ENCODE data around the gene PHAF1. TPM values are rescaled to one million over a fixed set of nuclear protein-coding genes. Genes with fewer than 3 reads are reported as not detected.

Gene PHAF1
- total and polyA plus RNA-seq, 2 of the 8 experiments (the other 6 are each of a cell fraction or from before 2014, with no cell fraction given): 18.6 to 26.4 TPM

- no peak overlapping the region for H2BK12ac ChIP-seq (ENCODE audit: low read depth, low read length)
- no peaks in the 10 kb centered on the region; a peak in 1 of 4 replicates for H3K79me2 ChIP-seq (ENCODE audit: control insufficient read depth in 1 of 2, insufficient read depth in 2 of 2, low read length in 2 of 2)
- no peak overlapping the region for H4K91ac ChIP-seq (replicated peaks; ENCODE audit: insufficient read length, low read length)
- H3K14ac ChIP-seq (ENCODE audit: insufficient read length): no peak overlapping the region
- H3K23me2 ChIP-seq (ENCODE audit: low read depth, low read length): no peaks in the 10 kb centered on the region
- H2AFZ ChIP-seq (ENCODE audit: low read length): no peak overlapping the region
- no peak overlapping the region for H2BK15ac ChIP-seq (ENCODE audit: low read length)
- H3K4ac ChIP-seq (replicated peaks; ENCODE audit: insufficient read length, low read depth, low read length): no peak overlapping the region
- H2BK20ac ChIP-seq (ENCODE audit: low read length): no peak overlapping the region
- TF ChIP-seq RFX5 (IDR thresholded peaks at IDR 0.05; ENCODE audit: borderline replicate concordance, low read depth, low read length): no peak
- TF ChIP-seq BRCA1 (IDR thresholded peaks at IDR 0.05; ENCODE audit: low read depth, low read length): no peak
- TF ChIP-seq CTBP2 (IDR thresholded peaks at IDR 0.05; ENCODE audit: borderline replicate concordance, insufficient read depth, insufficient read length, low read length): no peak
- POLR2A ChIA-PET (ENCODE audit: partially characterized antibody): no interaction called here
- no peaks in the 10 kb centered on the region for H3K79me1 ChIP-seq (ENCODE audit: low read depth, low read length)
- DNase-seq (ENCODE audit: low read depth in 1 of 2, low spot score in 2 of 2): no peak
- H3K23ac ChIP-seq (ENCODE audit: insufficient read length): no peak overlapping the region
- H3K9ac ChIP-seq (replicated peaks in 1 of 4; ENCODE audit: extremely low read depth in 1 of 4, low read depth in 3 of 4, low read length in 3 of 4): no peak overlapping the region
- H3K4me2 ChIP-seq (ENCODE audit: insufficient read depth in 1 of 2, low read depth in 2 of 2, low read length in 2 of 2): no peak overlapping the region
- H3K4me3 ChIP-seq (ENCODE audit: extremely low read depth in 1 of 4, insufficient read depth in 2 of 4, low read depth in 3 of 4, low read length in 4 of 4): no peak overlapping the region
- CTCF ChIA-PET (ENCODE audit: partially characterized antibody): interaction anchor here (0.6 to 1.2 kb wide), 2 partner anchors 33 to 53 kb away, joined by 3 to 4 read pairs; no protein-coding TSS in a partner anchor
- H3K36me3 ChIP-seq (ENCODE audit: control insufficient read depth in 2 of 4, insufficient read depth in 4 of 4, low read length in 3 of 4): peaks cover 0 to 7% (median 2%) of the 10 kb centered on the region in 4 experiments; a peak in 3 of 8 replicates
- no peak overlapping the region for H4K5ac ChIP-seq (ENCODE audit: insufficient read length, low read depth, low read length)
- no peaks in the 10 kb centered on the region for H4K20me1 ChIP-seq (replicated peaks in 1 of 2; ENCODE audit: control insufficient read depth in 1 of 2, insufficient read depth in 2 of 2, low read length in 2 of 2)
- H3K9me3 ChIP-seq (ENCODE audit: insufficient read depth in 2 of 2, low read depth in 1 of 2, low read length in 1 of 2): no peaks in the 10 kb centered on the region
- WGBS, 2 experiments (ENCODE audit: extremely low coverage in 1 of 2, insufficient coverage in 1 of 2, insufficient read length in 1 of 2, insufficient replicate concordance in 2 of 2, low coverage in 1 of 2, low lambda C conversion rate in 2 of 2, missing lambda C conversion rate in 1 of 2): 93% methylated on average over 4 of the region's 4 CpGs; no CpG with 5 or more reads in 1 of the 2 experiments
- no peak overlapping the region for H3K56ac ChIP-seq (replicated peaks; ENCODE audit: insufficient read length, low read depth, low read length)
- FAIRE-seq: no peak
- H2BK5ac ChIP-seq (ENCODE audit: low read depth, low read length): no peak overlapping the region
- no peak overlapping the region for H3K18ac ChIP-seq (ENCODE audit: extremely low read depth, low read length)
- no peaks in the 10 kb centered on the region for H3K4me1 ChIP-seq (replicated peaks in 1 of 4; ENCODE audit: control insufficient read depth in 3 of 4, insufficient read depth in 4 of 4, low read length in 3 of 4)
- no peak overlapping the region for H3K27ac ChIP-seq (ENCODE audit: low read depth, low read length)
- H2AK5ac ChIP-seq (ENCODE audit: low read depth, low read length): no peak overlapping the region
- no peaks in the 10 kb centered on the region for H3K27me3 ChIP-seq (replicated peaks in 1 of 4; ENCODE audit: control insufficient read depth in 3 of 4, extremely low read depth in 1 of 4, insufficient read depth in 3 of 4, low read length in 3 of 4)
- H2BK120ac ChIP-seq (replicated peaks; ENCODE audit: low read depth, low read length): no peak overlapping the region
- no peak overlapping the region for H4K8ac ChIP-seq (ENCODE audit: extremely low read depth, insufficient read depth, low read length)
Measured at GRCh38 chr16:67071476-67072048, 38.2 kb upstream of the PHAF1 start.

Measured in H1 (cell line).